PC-9 (cell line): ENCODE measurements around the gene TMCC2. TPM values are rescaled to one million over a fixed set of nuclear protein-coding genes. Genes with fewer than 3 reads are reported as not detected.

Experiments
- BruUV-seq: library from RNA; stranded (reverse); fragments of 400-500 nt; replicated peaks from 2 replicates; lab custom pipeline; 2021; lab: Mats Ljungman, UMichigan
- CTCF ChIA-PET: fragments of 300-600 bp; sonication (Branson Sonifier 250); formaldehyde crosslinking; loops from one replicate; lab custom pipeline; 2022; ENCODE audit warnings: antibody characterized with exemption; lab: Charles Lee
- POLR2A ChIA-PET: fragments of 300-600 bp; sonication (Branson Sonifier 250); formaldehyde crosslinking; loops from one replicate; lab custom pipeline; 2022; ENCODE audit warnings: antibody characterized with exemption; ENCODE audit not compliant: unreplicated experiment; lab: Charles Lee
- DNase-seq, 2 experiments: peaks; one replicate each; pipeline versions ENCODE4 v3.0.0 to v3.0.0-alpha.2; 2015 to 2022; ENCODE audit warnings: mixed read lengths in 1 of 2
- H2AFZ ChIP-seq: fragments of 200-600 bp; sonication (generic); 2 replicates; pipeline ENCODE4 v1.8.1; 2017; ENCODE audit warnings: antibody characterized with exemption
- H3F3A ChIP-seq: fragments of 200-600 bp; sonication (generic); 2 replicates; pipeline ENCODE4 v1.8.1; 2017; ENCODE audit warnings: antibody characterized with exemption, mild to moderate bottlenecking, low read depth; ENCODE audit not compliant: insufficient read depth
- H3K27ac ChIP-seq: fragments of 200-600 bp; sonication (generic); 2 replicates; pipeline ENCODE4 v1.6.1; 2016; ENCODE audit warnings: mixed run types
- H3K27me3 ChIP-seq: fragments of 200-600 bp; sonication (generic); 2 replicates; pipeline ENCODE4 v1.6.1; 2016; ENCODE audit warnings: low read depth, mixed run types; ENCODE audit not compliant: insufficient read depth
- H3K36me3 ChIP-seq: fragments of 200-600 bp; sonication (generic); 2 replicates; pipeline ENCODE4 v1.6.1; 2016; ENCODE audit warnings: low read depth, mixed run types
- H3K4me1 ChIP-seq: fragments of 200-600 bp; sonication (generic); replicated peaks from 2 replicates; pipeline ENCODE4 v1.6.1; 2016; ENCODE audit warnings: mixed run types; ENCODE audit not compliant: insufficient read depth
- H3K4me2 ChIP-seq: fragments of 200-600 bp; sonication (generic); 2 replicates; pipeline ENCODE4 v1.6.1; 2017; ENCODE audit warnings: mixed run types
- H3K4me3 ChIP-seq: fragments of 200-600 bp; sonication (generic); 2 replicates; pipeline ENCODE4 v1.6.1; 2016; ENCODE audit warnings: mixed run types
- H3K79me2 ChIP-seq: fragments of 200-600 bp; sonication (generic); 2 replicates; pipeline ENCODE4 v1.6.1; 2017; ENCODE audit warnings: low read depth, mixed run types
- H3K9me2 ChIP-seq: fragments of 200-600 bp; sonication (generic); 2 replicates; pipeline ENCODE4 v1.8.1; 2017; ENCODE audit warnings: mild to moderate bottlenecking; ENCODE audit not compliant: insufficient read depth
- H3K9me3 ChIP-seq: fragments of 200-600 bp; sonication (generic); 2 replicates; pipeline ENCODE4 v1.8.1; 2016; ENCODE audit warnings: low read depth; ENCODE audit not compliant: insufficient read depth
- H4K20me1 ChIP-seq: fragments of 200-600 bp; sonication (generic); 2 replicates; pipeline ENCODE4 v1.8.1; 2017; ENCODE audit not compliant: insufficient read depth
- EZH2 ChIP-seq: fragments of 200-600 bp; sonication (generic); IDR thresholded peaks from 2 replicates; pipeline ENCODE4 v1.8.0; 2017; ENCODE audit warnings: antibody characterized with exemption, low read depth
- intact Hi-C: fragments of 100-400 bp; cut with micrococcal nuclease; formaldehyde crosslinking; loops from one replicate; pipeline ENCODE4 v1.10.0; 2022; ENCODE audit not compliant: unreplicated experiment
- total RNA-seq: library from RNA; stranded (reverse); gene quantifications from 2 replicates; pipeline ENCODE4 v1.2.3, GENCODE V29; 2021
- TF ChIP-seq, protein P1 (sequence below): fragments of 200-600 bp; sonication (generic); conservative IDR thresholded peaks from 2 replicates; pipeline ENCODE4 v1.6.1; 2017; ENCODE audit warnings: mixed run types, antibody characterized with exemption, mild to moderate bottlenecking, moderate library complexity

Gene TMCC2
- total RNA-seq, 1 experiment from 2014 or later: 0.79 TPM

DNA sequence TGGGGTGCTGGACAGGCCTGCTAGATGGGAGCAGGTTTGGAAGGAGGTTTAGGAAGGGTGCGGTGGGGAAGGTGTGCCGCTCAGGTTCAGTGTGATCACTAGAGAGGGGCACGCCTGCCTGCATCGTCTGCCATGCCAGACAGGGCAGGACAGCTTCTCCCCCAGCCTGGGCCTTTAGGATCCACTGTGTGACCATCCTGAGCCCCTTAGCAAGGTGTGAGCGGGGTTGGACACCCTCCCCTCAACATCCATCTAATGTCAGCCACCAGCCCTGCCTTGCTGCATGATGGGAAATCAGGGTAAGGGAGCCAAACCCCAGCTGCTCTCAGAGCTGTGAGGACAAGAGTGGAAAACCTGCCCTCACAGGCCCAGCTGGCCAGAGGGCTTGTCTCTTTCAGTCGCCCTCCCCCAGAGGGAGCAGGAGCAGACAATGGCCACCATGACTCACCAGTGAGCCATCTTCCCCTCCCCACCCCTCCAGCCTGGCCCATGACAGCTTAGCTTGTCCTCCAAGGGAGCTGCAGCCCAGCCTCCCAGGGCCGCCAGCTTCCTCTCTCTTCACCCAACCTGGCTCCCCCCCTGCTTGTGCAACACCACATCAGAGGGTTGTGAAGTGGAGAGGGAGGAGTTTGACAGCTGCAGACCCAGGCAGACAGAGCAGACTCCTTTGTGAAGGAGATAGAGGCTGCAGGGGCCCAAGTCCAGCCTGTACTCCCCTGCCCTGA is 56.8 kb downstream of the TMCC2 start:
- CTCF ChIA-PET: interaction anchor here (0.6 to 1.5 kb wide), 5 partner anchors 11 to 69 kb away, joined by 4 to 8 read pairs (median 5); no protein-coding TSS in a partner anchor
- Histone ChIP-seq H3K27me3 (no peaks in the 10 kb centered on the region), H3K9me2 (no peaks in the 10 kb centered on the region), H3F3A (peaks cover 18% of the 10 kb centered on the region; the same call in 1 of the 2 replicates), H4K20me1 (no peaks in the 10 kb centered on the region), H3K4me1 (peaks cover 25% of the 10 kb centered on the region), H3K9me3 (no peaks in the 10 kb centered on the region), H3K4me2 (peak overlapping the region; percentile 55), H3K36me3 (no peaks in the 10 kb centered on the region), H3K27ac (0 out of 2 replicates have a peak overlapping the region, but pooled peaks have one; percentile 24), H3K79me2 (no peaks in the 10 kb centered on the region), H2AFZ (no peak overlapping the region), H3K4me3 (no peak overlapping the region)
- DNase-seq: peak; percentile 94 to 96
- TF ChIP-seq EZH2: no peak
- TF ChIP-seq, protein P1, sequence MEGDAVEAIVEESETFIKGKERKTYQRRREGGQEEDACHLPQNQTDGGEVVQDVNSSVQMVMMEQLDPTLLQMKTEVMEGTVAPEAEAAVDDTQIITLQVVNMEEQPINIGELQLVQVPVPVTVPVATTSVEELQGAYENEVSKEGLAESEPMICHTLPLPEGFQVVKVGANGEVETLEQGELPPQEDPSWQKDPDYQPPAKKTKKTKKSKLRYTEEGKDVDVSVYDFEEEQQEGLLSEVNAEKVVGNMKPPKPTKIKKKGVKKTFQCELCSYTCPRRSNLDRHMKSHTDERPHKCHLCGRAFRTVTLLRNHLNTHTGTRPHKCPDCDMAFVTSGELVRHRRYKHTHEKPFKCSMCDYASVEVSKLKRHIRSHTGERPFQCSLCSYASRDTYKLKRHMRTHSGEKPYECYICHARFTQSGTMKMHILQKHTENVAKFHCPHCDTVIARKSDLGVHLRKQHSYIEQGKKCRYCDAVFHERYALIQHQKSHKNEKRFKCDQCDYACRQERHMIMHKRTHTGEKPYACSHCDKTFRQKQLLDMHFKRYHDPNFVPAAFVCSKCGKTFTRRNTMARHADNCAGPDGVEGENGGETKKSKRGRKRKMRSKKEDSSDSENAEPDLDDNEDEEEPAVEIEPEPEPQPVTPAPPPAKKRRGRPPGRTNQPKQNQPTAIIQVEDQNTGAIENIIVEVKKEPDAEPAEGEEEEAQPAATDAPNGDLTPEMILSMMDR: no peak
- intact Hi-C loops: loop anchor here (1.0 to 2.0 kb wide), 4 partner anchors 10 to 40 kb away; no protein-coding TSS in a partner anchor
- BruUV-seq: no TSS peak
- POLR2A ChIA-PET: interaction anchor here (0.5 to 1.3 kb wide), 5 partner anchors 17 to 905 kb away, joined by 3 to 8 read pairs (median 4); no protein-coding TSS in a partner anchor

DNA sequence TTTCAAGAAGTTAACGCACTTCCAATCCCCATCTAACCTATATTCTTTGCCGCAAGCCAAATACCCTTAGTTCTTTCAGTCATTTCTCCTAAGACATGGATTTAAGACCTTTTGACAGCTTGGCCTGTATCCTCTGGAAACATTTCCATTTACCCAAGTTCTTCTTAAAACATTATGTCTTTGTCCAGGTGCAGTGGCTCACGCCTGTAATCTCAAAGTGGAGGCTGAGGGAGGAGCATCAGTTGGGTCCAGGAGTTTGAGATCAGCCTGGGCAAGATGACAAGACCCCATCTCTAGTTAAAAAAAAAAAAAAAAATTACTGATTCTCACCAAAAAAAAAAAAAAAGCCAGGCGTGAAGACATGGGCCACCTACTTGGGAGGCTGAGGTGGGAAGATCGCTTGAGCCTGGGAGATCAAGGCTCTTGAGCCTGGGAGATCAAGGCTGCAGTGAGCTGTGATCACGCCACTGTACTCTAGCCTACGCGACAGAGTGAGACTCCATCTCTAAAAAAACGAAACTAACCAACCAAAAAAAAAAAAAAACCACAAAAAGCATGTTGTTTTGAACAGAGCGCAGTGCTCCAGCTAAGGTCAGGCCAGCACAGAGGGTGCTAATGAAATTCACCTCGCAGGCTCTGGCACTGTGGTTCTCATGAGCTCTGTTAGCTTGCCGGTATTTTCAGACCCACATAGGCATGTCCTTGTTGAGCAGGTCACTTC is 57.8 kb downstream of the TMCC2 start:
- Histone ChIP-seq H3K36me3 (no peaks in the 10 kb centered on the region), H4K20me1 (no peaks in the 10 kb centered on the region), H3K9me3 (no peaks in the 10 kb centered on the region), H3K27ac (0 out of 2 replicates have a peak overlapping the region, but pooled peaks have one; percentile 24), H3K4me1 (peaks cover 25% of the 10 kb centered on the region), H3K4me2 (peak overlapping the region; percentile 55), H3K27me3 (no peaks in the 10 kb centered on the region), H3K9me2 (no peaks in the 10 kb centered on the region), H3K4me3 (no peak overlapping the region), H3K79me2 (no peaks in the 10 kb centered on the region), H2AFZ (no peak overlapping the region), H3F3A (peaks cover 18% of the 10 kb centered on the region; the same call in 1 of the 2 replicates)
- POLR2A ChIA-PET: interaction anchor here (0.6 to 1.3 kb wide), 3 partner anchors 16 to 460 kb away, joined by 4 to 8 read pairs (median 5); no protein-coding TSS in a partner anchor
- intact Hi-C loops: loop anchor here (2.0 kb wide), 1 partner anchor 39 kb away; no protein-coding TSS in a partner anchor
- CTCF ChIA-PET: interaction anchor here (0.5 to 1.5 kb wide), 9 partner anchors 12 to 220 kb away, joined by 3 to 13 read pairs (median 4); no protein-coding TSS in a partner anchor
- BruUV-seq: no TSS peak
- no peak for DNase-seq
- TF ChIP-seq, protein P1: no peak
- TF ChIP-seq EZH2: no peak

DNA sequence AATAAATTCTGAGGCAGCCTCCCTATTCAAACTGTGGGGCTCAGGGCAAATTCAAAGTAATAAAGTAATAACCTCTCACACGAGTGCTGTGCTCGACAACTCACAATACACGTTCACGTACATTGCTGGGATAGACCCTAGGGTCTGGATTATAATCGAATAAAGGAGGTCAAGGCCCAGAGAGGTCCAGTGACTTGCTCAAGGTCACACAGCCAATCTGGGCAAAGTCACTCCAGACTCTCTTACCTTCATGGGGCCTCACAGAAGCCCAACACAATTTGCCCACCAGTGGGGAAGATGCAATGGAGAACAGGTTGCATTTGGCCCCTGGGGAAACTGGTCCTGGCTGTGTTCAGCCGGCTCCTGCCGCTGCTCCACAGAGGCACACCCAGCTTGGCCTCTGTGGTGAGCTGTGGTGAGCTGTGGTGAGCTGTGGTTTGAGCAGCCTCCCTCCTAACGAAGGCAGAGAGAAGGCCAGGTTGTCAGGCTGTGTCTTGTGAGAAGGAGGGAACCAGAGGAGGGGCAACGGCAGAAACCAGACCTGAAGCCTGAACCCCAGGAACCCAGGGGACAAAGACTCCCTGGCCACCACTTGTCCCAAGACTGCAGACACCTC is 58.7 kb downstream of the TMCC2 start:
- H4K20me1 ChIP-seq: no peaks in the 10 kb centered on the region
- H3K4me3 ChIP-seq: no peak overlapping the region
- no peak overlapping the region for H3K27ac ChIP-seq
- no peaks in the 10 kb centered on the region for H3K79me2 ChIP-seq
- POLR2A ChIA-PET: no interaction called here
- H2AFZ ChIP-seq: no peak overlapping the region
- CTCF ChIA-PET: no interaction called here
- no TSS peak for BruUV-seq
- H3K9me3 ChIP-seq: no peaks in the 10 kb centered on the region
- no peak for TF ChIP-seq EZH2
- TF ChIP-seq, protein P1: no peak
- peaks cover 18% of the 10 kb centered on the region; the same call in 1 of the 2 replicates for H3F3A ChIP-seq
- intact Hi-C loops: no loop called here
- H3K9me2 ChIP-seq: no peaks in the 10 kb centered on the region
- DNase-seq: peak in 1 of 2 experiments; percentile 52
- no peaks in the 10 kb centered on the region for H3K27me3 ChIP-seq
- H3K36me3 ChIP-seq: no peaks in the 10 kb centered on the region
- H3K4me1 ChIP-seq: peaks cover 25% of the 10 kb centered on the region
- no peak overlapping the region for H3K4me2 ChIP-seq
